ENCODE measurements around the gene FNBP1.

GRCh38 chr9:130060296-130060695 is 17.3 kb upstream of the FNBP1 start:
- TF ChIP-seq, protein P1, sequence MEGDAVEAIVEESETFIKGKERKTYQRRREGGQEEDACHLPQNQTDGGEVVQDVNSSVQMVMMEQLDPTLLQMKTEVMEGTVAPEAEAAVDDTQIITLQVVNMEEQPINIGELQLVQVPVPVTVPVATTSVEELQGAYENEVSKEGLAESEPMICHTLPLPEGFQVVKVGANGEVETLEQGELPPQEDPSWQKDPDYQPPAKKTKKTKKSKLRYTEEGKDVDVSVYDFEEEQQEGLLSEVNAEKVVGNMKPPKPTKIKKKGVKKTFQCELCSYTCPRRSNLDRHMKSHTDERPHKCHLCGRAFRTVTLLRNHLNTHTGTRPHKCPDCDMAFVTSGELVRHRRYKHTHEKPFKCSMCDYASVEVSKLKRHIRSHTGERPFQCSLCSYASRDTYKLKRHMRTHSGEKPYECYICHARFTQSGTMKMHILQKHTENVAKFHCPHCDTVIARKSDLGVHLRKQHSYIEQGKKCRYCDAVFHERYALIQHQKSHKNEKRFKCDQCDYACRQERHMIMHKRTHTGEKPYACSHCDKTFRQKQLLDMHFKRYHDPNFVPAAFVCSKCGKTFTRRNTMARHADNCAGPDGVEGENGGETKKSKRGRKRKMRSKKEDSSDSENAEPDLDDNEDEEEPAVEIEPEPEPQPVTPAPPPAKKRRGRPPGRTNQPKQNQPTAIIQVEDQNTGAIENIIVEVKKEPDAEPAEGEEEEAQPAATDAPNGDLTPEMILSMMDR (conservative IDR thresholded peaks at IDR 0.05), result no peak
- TF ChIP-seq EZH2 (IDR thresholded peaks at IDR 0.05; ENCODE audit: low read depth), result no peak

Data from PC-9 (cell line).